ENCODE results near the gene FOXI2. TPM values are rescaled to one million over a fixed set of nuclear protein-coding genes. Genes with fewer than 3 reads are reported as not detected.

FOXI2 gene
- total RNA-seq, 6 donors from 2014 or later, result 0.06 to 0.20 (median 0.10) TPM; not detected in 3

- WGBS, 2 donors, result 31 to 55% methylated on average over 3 of the region's 3 CpGs
- peak in 1 of 2 donors; percentile 64 for DNase-seq
These were observed 18.8 kb downstream of the FOXI2 start for GRCh38 chr10:127755753-127756152.

GRCh38 chr10:127756264-127756663 lies 19.3 kb downstream of the FOXI2 start:
- no peak for TF ChIP-seq CTCF (IDR thresholded peaks at IDR 0.05)
- no peak for TF ChIP-seq EP300 (IDR thresholded peaks at IDR 0.05)
- TF ChIP-seq POLR2A (IDR thresholded peaks at IDR 0.05), result no peak
- TF ChIP-seq POLR2AphosphoS5 (IDR thresholded peaks at IDR 0.05), result no peak
- Histone ChIP-seq H3K4me3 (no peak overlapping the region), H3K4me1 (no peaks in the 10 kb centered on the region), H3K27me3 (no peaks in the 10 kb centered on the region), H3K27ac (no peak overlapping the region), H3K36me3 (no peaks in the 10 kb centered on the region), H3K9me3 (no peaks in the 10 kb centered on the region)
- DNase-seq, result no peak
- 79% methylated on average over 2 of the region's 2 CpGs for WGBS, 2 donors
- no peak for ATAC-seq (ENCODE audit: low FRiP score in 2 of 2)

More at GRCh38 chr10:127755753-127756152, 18.8 kb downstream of the FOXI2 start:
- no peaks in the 10 kb centered on the region for H3K27me3 ChIP-seq
- H3K4me1 ChIP-seq, result no peaks in the 10 kb centered on the region
- TF ChIP-seq POLR2AphosphoS5 (IDR thresholded peaks at IDR 0.05) (no peak), EP300 (IDR thresholded peaks at IDR 0.05) (no peak), CTCF (IDR thresholded peaks at IDR 0.05) (no peak), POLR2A (IDR thresholded peaks at IDR 0.05) (no peak)
- no peak overlapping the region for H3K27ac ChIP-seq
- ATAC-seq (ENCODE audit: low FRiP score in 2 of 2), result peak; percentile 65 to 74
- no peak overlapping the region for H3K4me3 ChIP-seq
- no peaks in the 10 kb centered on the region for H3K9me3 ChIP-seq
- no peaks in the 10 kb centered on the region for H3K36me3 ChIP-seq

GRCh38 chr10:127757033-127757432 lies 20.0 kb downstream of the FOXI2 start:
- DNase-seq (no peak), ATAC-seq (ENCODE audit: low FRiP score in 2 of 2) (no peak)
- Histone ChIP-seq H3K36me3 (no peaks in the 10 kb centered on the region), H3K9me3 (no peaks in the 10 kb centered on the region), H3K27me3 (no peaks in the 10 kb centered on the region), H3K4me1 (no peaks in the 10 kb centered on the region), H3K27ac (no peak overlapping the region), H3K4me3 (no peak overlapping the region)
- WGBS, 2 donors, result 85 to 86% methylated on average over 7 of the region's 7 CpGs
- TF ChIP-seq POLR2AphosphoS5 (IDR thresholded peaks at IDR 0.05) (no peak), POLR2A (IDR thresholded peaks at IDR 0.05) (no peak), EP300 (IDR thresholded peaks at IDR 0.05) (no peak), CTCF (IDR thresholded peaks at IDR 0.05) (no peak)

GRCh38 chr10:127759276-127759675 lies 22.3 kb downstream of the FOXI2 start:
- Histone ChIP-seq H3K9me3 (no peaks in the 10 kb centered on the region), H3K27me3 (no peaks in the 10 kb centered on the region), H3K4me3 (no peak overlapping the region), H3K36me3 (no peaks in the 10 kb centered on the region), H3K4me1 (no peaks in the 10 kb centered on the region), H3K27ac (no peak overlapping the region)
- WGBS, 2 donors, result 65 to 68% methylated on average over 2 of the region's 2 CpGs
- no peak for ATAC-seq (ENCODE audit: low FRiP score in 2 of 2)
- DNase-seq, result no peak
- no peak for TF ChIP-seq CTCF (IDR thresholded peaks at IDR 0.05)
- no peak for TF ChIP-seq POLR2AphosphoS5 (IDR thresholded peaks at IDR 0.05)
- TF ChIP-seq POLR2A (IDR thresholded peaks at IDR 0.05), result no peak
- no peak for TF ChIP-seq EP300 (IDR thresholded peaks at IDR 0.05)

GRCh38 chr10:127762925-127763324 lies 25.9 kb downstream of the FOXI2 start:
- WGBS, 2 donors, result 50 to 63% methylated on average over 1 of the region's 1 CpG
- DNase-seq, result no peak
- TF ChIP-seq POLR2A (IDR thresholded peaks at IDR 0.05) (no peak), EP300 (IDR thresholded peaks at IDR 0.05) (no peak), POLR2AphosphoS5 (IDR thresholded peaks at IDR 0.05) (no peak), CTCF (IDR thresholded peaks at IDR 0.05) (no peak)
- no peak overlapping the region for H3K27ac ChIP-seq
- no peaks in the 10 kb centered on the region for H3K27me3 ChIP-seq
- H3K36me3 ChIP-seq, result no peaks in the 10 kb centered on the region
- no peak overlapping the region for H3K4me3 ChIP-seq
- no peaks in the 10 kb centered on the region for H3K4me1 ChIP-seq
- no peaks in the 10 kb centered on the region for H3K9me3 ChIP-seq
- no peak for ATAC-seq (ENCODE audit: low FRiP score in 2 of 2)
